ENCODE measurements around the gene AURKAIP1.

GRCh38 chr1:1385931-1386330 is 10.9 kb upstream of the AURKAIP1 start:
- TF ChIP-seq ELF4 (IDR thresholded peaks at IDR 0.05) (no peak), SUZ12 (IDR thresholded peaks at IDR 0.05) (no peak)

All from HEK293T (cell line).